ENCODE data around the gene SCFD1.
"Not testable (repeated sequence)": the region's sequence is repeated elsewhere in the genome, so short reads cannot be mapped to it uniquely, and the experiment has no call there.

SCFD1 gene

DNA sequence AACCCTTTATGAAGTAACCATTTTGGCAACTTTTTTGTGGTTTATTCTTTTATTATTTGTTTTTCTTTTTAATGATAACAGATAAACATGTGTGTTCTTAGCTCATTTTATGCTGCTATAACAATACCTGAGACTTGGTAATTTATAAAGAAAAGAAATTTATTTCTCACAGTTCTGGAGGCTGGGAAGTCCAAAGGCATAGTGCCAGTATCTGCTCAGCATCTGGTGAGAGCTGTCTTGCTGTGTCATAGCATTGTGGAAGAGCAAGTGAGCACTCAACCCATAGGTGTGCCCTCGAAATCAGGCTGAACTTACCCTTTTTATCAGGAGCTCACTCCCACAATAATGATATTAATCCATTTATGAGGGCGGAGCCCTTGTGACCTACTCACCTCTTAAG is 8.0 kb upstream of the SCFD1 start:
- no peak for DNase-seq

DNA sequence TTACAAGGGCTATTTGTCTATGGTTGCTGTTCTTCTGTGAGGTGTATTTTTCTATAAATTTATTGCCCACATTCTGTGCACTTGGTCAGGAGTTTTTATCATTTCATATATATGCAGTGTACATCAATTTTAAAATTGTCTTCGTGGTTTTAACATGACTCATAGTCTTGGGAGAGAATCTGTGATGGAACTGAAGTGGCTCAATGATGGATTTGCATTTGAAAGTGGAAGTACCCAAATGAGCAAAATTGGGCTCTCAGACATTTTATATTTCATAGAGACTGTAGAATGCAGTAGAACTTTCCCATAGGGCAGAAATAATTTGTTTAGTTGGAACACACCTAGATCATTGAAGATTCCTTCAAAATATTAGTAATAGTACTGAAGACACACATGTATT is 1.9 kb upstream of the SCFD1 start:
- DNase-seq: no peak

DNA sequence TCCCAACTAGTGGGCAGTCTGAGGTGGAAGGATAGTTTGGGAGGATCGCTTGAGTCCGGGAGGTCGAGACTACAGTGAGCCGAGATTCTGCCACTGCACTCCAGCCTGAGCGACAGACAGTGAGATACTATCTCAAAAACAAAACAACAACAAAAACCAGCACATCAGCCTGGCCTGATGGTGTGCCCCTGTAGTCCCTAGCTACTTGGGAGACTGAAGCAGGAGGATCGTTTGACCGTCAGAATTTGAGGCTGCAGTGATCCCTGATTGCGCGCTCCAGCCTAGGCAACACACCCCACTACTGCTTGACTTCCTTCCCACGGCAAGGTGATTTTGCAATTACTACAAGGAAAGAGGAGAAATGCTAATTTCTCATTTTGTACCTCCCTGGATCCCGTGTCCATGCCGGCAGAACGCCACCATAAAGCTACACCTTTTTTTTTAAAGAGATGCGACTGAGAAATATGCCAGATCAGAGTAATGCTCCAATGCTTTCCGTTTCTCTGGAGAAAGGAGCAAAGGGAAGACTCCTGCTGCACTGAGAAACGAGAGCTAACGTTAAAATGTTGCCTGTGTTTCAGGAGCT is 672 bp upstream of the SCFD1 start:
- DNase-seq: no peak

DNA sequence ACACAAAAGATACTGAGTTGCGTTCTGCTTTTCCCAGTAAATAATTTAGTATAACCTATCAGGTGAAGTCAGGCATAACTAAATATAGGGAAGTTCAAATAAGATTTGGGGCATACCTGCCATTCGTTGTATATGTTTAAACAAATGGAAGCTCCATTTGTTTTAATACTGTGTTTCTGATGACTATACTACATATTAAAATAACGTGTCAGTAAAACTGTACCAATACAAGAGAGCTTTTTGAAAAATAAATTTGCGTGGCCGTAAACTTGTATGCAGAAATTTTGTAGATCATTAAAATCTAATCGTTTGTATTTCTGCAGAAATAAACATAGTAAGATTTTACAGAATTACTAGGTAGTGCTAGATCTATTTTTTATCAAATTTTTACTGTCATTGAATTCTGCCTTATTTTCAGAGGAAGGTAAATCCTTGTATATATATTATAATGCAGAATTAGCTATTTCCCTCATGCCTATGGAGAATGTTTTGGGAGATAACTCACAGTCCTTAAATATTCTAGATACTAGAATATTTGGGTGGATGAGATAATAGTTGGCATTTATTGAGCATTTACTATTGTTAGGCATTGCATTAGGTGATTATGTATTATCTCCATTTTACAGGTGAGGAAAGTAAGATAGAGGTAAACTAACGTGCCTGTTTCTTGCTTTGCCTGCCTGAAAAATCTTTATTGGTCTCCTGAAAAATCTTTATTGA is 1.5 kb downstream of the SCFD1 start:
- DNase-seq: no peak

DNA sequence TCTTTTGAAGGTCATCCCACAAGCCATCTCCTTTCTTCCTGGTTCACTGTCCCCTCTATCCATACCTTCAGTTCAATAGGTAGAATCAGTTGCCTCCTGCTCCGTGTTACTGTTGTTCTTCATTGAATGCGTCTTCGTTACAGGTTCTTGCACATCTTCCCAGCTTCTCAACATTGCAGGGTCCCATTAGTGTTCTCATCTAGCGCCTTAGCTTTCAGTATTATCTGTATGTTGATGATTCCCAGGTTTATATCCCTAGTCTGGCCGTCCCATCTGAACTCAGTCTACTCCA is 2.0 kb downstream of the SCFD1 start:
- DNase-seq: no peak

DNA sequence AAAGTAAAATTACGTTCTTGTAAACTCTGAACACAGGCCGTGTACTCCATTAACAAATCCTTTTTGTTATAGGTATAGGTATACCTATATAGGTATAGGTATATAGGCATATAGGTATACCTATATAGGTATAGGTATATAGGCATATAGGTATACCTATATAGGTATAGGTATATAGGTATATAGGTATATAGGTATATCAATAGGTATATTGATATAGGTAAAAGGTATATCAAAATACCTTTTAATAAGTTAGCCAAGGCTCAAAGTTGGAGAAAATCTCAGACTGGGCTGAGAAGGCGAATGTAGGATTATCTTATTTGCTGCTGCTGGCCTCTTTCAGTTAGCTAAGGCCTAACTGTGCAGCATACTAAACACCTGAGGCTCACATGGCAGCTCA is 3.4 kb downstream of the SCFD1 start:
- no peak for DNase-seq

DNA sequence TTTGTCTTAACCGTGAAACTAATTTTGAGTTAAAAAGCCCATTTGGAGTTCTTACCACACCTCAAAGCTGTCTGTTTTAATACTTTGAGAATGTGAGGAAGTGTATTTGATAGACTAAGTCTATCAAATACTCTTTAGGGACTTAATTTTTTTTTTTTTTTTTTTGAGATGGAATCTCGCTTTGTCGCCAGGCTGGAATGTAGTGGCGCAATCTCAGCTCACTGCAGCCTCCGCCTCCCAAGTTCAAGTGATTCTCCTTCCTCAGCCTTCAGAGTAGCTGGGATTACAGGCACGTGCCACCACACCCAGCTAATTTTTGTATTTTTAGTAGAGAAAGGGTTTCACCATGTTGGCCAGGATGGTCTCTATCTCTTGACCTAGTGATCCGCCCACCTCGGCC is 7.3 kb downstream of the SCFD1 start:
- not testable (repeated sequence) for DNase-seq

DNA sequence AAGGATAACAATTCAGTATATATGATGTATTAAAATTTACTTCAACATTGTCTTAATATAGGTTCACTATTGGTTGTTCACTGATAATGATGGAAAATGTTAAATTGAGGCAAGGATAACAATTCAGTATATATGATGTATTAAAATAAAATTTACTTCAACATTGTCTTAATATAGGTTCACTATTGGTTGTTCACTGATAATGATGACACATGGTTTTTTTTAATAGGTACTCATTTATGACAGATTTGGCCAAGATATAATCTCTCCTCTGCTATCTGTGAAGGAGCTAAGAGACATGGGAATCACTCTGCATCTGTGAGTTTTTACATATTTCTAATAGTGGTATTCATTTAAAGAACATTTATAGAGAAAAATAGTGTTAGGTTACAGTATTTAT is 8.1 kb downstream of the SCFD1 start:
- no peak for DNase-seq

DNA sequence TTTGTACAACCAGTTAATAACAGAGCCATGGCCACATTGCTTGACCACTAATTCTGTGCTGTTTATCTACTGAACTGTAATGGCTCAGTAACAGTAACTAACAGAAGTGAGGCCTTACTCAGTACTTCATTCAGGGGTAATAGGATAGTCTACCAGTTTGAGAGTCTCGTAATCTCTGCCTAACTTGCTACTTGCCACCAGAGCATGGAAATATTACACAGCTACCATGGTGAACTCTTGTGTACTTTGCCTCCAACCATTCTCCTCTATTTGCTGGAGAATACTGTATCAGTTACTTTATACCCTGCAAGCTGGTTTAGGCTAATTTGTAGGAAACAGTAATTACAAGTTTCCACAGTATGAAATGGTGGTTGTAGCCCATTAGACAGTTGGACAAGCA is 10.6 kb downstream of the SCFD1 start:
- no peak for DNase-seq

DNA sequence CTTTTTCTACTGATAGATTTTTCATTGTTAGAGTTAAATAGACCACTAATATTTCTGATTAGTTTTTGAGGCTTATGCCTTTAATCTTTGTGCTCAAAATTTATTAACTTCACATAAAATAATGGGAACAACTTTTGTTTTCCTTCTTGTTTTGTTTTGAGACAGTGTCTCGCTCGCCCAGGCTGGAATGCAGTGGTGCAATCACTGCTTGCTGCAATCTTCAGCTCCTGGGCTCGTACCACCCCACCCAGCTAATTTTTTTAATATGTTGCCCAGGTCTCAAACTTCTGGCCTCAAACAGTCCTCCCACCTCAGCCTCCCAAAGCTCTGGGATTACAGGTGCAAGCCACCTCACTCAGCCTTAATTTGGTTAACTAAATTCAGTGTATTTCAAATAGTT is 16.8 kb downstream of the SCFD1 start:
- no peak for DNase-seq

DNA sequence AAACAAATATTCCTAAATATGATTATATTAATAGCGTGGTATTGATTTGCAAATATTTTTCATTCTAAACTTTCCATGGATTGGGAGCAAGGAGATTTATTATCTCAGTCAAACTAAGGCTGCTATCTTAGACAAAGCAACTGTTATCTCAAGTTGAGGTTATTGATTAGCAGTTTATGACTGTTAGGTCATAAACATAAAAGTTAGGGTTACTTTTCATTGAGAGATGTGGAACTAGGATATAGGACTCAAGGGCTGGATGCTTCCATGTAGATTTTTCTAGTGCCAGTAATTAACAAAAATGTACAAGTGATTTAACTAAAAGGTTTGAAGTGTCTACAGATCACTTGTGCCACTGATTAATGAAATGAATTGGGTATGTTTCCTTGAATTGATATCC is 19.1 kb downstream of the SCFD1 start:
- DNase-seq: no peak

DNA sequence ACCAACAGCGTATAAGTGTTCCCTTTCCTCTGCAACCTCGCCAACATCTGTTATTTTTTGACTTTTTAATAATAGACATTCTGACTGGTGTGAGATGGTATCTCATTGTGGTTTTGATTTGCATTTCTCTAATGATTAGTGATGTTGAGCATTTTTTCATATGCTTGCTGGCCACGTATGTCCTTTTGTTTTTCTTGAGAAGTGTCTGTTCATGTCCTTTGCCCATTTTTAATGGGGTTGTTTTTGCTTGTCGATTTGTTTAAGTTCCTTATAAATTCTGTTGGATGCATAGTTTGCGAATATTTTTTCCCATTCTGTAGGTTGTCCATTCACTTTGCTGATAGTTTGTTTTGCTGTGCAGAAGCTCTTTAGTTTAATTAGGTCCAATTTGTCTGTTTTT is 22.3 kb downstream of the SCFD1 start:
- DNase-seq: not testable (repeated sequence)

DNA sequence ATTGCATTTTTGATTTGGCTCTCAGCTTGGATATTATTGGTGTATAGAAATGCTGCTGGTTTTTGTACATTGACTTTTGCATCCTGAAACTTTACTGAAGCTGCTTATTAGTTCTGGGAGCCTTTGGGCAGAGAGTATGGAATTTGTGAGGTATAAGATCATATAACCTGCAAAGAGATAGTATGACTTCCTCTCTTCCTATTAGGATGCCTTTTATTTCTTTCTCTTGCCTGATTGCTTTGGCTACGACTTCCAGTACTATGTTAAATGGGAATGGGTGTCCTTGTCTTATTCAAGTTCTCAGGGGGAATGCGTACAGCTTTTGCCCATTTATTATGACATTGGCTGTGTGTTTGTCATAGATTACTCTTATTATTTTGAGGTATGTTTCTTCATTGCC is 23.5 kb downstream of the SCFD1 start:
- no peak for DNase-seq

DNA sequence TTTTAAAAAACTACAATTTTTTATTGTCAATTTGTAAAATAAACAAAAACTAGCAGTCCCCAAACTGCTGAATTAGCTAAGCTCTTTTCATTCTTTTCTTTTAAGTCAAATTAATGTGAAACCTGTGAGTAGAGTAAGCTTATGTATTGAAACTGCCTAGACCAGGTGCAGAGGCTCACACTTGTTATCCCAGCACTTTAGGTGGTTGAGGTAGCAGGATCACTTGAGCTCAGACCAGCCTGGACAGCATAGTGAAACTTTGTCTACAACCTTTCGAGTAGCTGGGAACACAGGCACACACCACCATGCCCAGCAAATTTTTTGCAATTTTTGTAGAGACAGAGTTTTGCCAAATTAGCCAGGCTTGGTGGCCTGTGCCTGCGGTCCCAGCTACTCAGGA is 26.4 kb downstream of the SCFD1 start:
- no peak for DNase-seq

DNA sequence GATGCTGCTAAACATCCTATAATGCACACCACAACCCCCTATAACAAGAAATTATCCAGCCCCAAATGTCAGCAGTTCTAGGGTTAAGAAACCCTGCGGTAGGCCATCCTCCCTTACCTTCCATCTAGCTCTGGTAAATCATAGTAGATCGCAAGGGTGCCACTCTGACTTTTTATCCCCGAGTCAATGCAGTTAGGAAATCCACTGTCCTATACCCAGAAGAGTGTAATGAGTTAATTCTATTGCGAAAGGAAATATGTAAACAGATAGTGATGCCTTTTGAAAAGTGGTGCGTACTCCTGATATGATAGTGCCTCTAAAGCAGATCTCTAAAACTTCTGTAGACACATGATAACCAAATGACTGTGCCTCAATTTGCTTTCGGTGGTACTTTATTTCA is 29.8 kb downstream of the SCFD1 start:
- no peak for DNase-seq

DNA sequence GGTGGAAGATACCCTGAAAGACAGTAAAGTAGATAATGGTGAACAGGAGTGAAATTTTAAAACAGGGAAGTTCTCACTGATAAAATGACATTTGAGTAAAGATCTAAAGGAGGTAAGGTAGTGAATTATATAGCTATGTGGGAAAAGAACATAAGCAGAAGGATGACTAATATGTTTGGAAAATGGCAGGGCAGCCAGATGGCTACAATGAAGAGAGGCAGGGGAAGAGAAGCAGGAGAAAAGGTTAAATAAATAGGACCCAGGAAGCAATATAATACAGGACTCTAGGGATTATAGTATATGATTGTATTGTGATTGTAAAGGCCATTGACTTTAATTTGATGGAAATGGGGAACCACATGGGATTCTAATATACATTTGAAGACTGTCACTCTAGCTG is 33.0 kb downstream of the SCFD1 start:
- no peak for DNase-seq

DNA sequence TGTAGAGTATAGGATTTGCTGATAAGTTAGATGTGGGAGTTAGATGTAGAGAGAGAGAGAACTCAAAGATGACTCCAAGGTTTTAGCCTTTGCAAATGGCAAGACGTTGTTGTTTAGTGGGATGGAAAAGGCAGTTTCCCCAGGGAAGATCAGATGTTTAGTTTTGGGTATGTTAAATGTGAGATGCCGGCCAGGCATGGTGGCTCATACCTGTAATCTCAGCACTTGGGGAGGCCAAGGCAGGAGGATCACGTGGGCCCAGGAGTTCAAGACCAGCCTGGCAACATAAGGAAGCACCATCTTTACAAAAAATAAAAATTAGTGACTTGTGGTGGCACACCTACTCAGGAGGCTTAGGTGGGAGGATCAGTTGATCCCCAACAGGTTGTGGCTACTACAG is 33.5 kb downstream of the SCFD1 start:
- DNase-seq: no peak

DNA sequence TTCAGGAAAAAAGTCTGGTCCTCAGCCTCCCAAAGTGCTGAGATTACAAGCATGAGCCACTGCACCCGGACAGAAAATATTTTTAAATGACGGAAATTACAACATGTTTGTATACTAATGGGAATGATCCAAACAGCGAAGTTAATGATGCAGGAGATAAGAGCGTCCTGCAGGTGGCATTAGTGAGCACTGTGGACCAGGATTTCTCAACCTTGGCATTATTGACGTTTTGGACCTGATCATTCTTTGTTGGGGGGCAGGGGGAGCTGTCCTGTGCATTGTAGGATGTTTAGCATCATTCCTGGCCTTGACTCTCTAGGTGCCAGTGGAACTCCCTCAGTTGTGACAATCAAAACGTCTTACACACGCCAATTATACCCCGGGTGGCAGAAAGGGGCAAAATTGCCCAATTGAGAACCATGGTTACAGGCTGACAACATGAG is 34.1 kb downstream of the SCFD1 start:
- DNase-seq: peak; percentile 23

DNA sequence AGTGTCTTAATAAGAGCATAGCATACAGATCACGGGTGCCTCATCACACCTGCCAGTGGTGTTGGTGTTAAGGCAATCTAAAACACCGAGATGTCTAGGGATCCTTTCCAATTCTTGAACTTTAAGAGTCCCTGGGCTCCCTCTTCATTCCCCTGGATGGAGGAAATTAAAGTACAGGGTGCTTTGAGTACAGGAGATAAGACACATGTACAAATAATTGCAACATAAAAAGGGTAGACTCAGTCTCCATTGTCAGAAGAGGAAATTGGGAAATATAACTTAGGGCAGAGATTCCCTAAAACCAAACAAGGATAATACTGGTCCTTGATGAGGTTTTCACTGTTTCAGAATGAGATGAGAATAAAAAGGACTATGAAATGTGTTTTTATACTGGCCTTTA is 34.9 kb downstream of the SCFD1 start:
- no peak for DNase-seq

DNA sequence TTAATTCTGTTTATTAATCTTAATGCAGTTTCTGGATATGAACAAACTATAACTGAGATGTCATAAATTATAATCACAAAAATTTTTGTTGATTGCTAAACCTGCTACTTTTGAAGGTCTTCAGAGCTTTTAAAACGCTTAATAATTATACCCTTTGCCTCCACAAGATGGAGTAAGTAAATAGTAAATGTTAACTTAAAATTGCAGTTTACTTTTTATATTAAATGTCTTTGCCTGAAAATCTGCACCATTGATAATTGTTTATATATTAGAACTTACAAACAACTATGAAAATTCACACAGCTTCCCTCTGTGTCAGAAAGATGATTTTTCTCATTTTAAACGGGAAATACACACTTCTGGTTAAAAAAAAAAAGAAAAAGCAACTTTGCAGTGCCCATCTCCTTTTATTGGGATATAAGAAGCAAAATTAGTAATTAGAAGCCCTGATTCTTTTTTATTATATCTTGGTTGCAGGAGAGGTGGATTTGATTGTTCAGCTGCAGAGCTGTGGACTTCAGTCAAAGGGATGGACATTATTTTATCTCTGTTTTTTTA is 35.6 kb downstream of the SCFD1 start:
- DNase-seq: no peak

DNA sequence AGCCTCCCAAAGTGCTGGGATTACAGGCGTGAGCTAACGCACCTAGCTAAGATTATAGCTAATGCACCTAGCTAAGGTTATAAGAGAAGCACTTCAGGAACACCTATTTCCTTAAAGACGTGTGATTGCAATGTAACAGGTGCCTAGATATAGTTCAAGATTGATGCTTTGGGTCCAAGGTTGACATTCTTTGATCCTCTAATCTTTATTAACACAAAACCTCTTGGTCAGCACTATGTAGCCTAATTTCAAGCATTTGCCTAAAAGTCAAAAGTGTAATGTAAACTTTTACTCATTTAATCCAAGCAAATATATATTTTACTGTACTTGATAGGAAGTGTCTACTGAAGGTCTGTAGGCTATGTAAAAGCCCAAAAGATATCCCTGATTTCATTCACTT is 36.5 kb downstream of the SCFD1 start:
- no peak for DNase-seq

DNA sequence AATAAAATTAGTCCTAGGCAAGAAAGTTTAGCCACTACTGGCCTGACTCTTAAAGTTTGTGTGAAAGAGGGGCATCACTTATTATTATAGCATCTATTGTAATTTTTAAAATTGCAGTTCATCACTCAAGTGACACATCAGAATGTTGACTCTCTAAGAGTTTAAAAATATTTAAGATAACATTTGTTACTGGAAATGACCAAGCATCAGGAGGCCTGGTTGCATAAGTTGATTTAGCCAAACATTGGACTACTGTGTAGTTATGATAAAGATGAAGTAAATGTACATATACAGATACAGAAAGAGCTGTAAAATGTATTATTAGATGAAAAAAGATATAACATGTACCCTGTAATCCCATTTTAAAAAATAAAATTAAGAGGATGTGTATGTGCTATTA is 47.5 kb downstream of the SCFD1 start:
- no peak for DNase-seq

DNA sequence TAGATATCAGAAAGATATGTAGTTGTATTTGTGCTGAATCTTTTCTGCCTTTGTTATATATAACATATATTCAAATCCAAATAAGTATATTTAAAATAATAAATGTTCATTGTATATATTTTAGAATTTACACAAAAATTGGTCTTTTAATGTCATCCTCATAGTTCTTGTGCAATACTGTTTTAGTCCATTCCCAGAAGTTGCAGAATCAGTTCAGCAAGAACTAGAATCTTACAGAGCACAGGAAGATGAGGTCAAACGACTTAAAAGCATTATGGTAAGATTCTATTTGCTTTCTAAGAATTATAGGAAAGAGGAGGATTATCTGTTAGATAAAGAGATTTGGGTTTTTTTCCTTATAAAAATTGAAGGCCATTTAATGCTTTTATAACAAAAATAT is 51.0 kb downstream of the SCFD1 start:
- no peak for DNase-seq

DNA sequence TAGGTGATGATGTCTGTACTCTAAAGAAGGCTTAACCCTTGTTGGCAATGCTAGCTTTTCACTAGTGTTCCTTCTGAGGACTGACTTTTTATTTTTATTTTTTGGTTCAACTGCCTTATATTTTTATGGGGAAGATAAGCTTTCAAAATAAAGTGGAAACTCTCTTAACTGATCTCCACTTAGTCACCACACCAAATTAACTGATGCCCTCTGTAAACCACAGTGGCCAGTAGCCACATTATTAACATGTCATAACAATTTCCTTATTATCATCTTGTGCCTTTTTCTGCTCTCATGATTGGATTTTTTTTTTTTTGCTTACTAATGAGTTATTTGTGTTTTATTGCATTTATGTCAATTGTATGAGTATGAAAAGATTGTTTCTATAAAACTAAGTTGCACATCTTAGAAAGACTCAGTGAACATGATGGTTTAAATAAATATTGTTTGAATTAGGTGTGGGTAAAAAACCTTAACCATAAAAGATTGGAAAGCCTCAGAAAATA is 56.9 kb downstream of the SCFD1 start:
- no peak for DNase-seq

DNA sequence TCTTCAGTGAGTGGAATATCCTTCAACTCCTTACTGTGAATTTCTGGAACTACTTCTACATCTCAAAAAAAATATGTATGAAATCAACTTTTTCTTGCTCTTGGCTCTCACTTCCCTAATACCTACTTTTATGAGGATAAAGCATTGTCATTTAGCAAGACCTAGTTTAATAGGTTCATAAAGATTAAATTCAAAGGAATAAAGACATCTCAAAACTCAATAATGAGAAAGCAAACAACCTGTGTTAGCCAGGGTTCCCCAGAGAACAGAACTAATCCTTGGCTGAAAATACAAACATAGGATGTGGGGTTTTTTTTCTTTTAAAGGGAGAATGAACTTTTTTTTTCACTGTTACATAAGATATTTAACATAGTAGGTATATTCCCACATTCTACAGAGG is 57.9 kb downstream of the SCFD1 start:
- no peak for DNase-seq
